DMS53 treated with DMSO at 0.1 percent for 48 hours (cell line): Measurements from ENCODE around the gene YTHDF1.

Experiments used
- DNase-seq: peaks from one replicate; lab custom pipeline; 2025; ENCODE audit not compliant: unreplicated experiment; lab: John Stamatoyannopoulos, UW

Gene YTHDF1

DNA sequence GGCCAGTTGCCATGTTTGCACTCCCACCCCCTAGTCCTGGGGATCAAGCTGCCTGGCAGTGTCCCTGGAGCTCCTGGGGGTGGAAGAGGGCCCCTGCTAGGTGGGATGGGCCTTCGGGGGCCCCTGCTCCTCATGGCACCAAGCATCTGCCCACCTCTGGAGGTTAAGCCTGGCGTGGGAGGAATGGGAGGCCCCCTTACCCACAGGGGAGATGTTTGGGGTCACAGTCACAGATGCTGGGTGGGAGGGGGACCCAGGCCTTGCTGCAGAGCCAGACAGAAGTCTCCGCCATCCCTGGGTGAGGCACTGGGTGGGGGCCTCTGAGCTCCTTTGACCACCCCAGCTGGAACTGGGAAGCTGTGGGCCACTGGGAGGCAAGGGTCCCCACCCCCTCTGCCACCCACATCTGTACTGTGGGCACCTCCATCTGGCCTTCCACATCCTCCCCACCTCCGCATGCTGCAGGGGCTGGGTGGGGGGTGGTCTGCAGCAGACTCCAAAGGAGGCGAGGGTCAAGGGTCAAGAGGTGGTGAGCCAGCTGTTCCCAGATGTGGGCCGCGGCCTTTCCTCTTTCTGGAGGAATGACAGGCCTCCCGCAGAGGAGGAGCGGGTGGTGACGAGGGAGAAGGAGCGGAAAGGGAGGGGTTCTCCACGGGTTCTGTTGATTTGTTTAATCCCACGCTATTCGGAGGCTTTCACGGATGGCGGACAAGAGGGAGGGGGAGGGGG, 41.5 kb downstream of the YTHDF1 start:
- no peak for DNase-seq

DNA sequence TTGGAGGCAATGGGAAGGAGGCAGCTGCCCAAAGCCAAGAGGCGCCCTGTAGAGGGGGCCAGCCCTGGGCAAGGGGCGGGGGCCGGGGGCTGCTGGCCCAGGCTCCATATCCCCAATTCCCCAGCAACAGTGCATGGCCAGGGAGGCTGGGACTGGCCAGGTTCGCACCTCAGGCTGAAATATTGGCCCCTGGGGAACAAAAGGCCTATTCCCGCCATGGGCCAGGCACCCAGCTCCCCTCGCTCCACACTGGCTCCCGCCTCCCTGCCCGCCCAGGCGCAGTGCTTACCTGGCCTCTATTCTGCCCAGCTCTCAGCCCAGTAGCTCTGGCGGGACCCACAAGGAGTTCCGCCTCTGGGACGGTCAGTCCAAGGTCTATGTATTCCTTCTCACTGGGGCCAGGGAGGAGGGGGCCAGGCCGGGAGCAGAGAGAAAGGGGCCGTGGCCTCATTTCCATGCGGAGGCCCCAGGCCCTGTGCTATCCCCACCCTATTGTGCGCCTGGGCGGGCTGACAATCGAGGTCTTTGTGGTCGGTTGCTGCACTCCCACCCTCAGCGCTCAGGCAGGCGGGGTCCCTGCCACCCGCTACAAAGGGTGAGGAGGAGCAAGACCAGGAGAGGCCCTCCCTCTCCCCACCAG, 42.3 kb downstream of the YTHDF1 start:
- DNase-seq = no peak

DNA sequence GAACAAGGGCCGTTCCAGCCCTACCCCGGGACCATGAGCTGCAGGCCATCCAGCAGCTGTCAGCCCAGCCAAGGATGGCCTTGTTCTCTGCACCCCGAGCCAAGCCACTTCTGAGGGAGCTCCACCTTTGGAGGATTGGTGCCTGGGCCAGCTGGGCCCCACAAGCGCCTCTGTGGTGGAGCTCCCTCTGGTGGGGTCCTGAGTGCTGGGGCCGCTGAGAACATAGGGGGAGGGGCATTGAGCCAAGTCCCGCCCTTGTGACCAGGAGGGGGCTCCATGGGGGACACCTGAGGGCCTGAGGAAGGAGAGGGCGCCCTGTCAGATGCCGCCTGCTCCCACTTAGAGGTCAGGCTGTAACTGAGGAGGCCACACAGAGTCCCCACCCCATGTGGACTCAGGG, 43.2 kb downstream of the YTHDF1 start:
- no peak for DNase-seq

DNA sequence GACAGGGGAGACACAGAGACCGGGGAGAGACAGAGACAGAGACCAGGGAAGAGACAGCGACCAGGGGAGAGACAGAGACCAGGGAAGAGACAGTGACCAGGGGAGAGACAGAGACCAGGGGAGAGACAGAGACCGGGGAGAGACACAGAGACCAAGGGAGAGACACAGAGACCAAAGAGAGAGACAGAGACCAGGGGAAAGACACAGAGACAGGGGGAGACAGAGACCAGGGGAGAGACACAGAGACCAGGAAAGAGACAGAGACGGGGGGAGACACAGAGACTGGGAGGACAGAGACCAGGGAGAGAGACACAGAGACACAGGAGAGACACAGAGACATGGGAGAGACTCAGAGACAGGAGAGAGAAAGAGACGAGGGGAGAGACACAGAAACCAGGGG, 43.9 kb downstream of the YTHDF1 start:
- no peak for DNase-seq

DNA sequence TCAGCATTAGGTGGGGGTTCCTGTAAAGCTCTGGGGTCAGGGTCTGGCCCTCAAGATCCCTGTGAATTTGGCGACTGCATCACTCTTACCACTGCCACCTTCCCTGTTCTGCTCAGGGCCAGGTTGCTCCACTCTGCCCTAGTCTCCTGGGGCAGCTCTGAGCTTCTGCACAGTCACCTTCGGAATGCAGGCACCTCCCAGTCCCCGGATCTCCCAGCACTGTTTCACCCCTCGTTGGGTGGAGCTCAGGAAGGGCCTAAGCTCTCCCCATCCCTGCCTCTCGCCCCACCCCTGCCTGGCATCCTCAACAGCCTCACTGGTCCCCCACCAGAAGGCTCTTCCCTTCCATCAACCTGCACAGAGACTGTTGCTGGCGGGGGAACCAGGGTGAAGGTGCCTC, 46.2 kb downstream of the YTHDF1 start:
- no peak for DNase-seq

DNA sequence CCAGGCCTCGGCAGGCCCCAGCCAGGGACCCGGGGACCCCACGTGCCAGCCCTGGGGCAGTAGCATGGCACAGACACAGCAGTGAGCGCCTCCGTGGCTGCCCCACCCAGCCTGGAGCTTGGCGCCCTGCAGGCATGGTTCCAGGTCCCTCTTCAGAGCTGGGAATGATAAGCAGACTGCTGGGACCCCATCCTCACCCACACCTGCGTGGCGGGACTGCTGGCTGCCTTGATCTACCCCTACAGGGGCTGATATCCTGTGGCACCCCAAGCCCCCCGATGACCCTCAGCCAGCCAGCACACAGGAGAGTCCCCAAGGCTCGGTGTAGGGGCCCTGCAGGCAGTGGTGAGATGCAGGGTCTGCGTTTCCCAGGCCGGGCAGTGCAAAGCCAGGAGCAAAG, 47.1 kb downstream of the YTHDF1 start:
- no peak for DNase-seq

DNA sequence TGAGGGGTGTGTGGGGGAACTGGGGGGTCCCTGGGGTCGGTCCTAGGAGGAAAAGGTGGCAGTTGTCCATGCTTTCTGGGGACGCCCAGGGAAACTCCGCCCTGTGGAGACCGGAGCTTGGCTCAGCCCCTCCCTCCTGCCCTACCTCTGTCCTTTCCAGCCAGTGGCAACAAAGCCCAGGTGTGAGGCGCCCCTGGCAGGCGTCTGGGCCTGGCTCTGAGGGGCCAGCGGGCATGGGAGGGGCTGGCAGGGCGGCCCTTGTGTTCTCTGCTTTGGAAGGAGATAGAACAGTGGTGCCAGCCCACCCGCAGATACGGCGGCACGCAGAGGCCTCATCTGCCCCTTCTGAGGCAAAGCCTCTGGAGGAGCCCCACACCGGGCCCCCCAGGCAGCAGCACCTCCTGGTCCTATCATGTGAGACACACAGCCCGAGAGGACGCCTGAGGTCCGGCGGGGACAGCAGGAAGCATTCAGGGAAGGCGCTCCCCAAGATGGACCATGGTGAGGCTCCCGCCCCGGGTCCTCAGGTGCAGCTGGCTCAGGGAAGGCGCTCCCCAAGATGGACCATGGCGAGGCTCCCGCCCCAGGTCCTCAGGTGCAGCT, 47.9 kb downstream of the YTHDF1 start:
- no peak for DNase-seq

DNA sequence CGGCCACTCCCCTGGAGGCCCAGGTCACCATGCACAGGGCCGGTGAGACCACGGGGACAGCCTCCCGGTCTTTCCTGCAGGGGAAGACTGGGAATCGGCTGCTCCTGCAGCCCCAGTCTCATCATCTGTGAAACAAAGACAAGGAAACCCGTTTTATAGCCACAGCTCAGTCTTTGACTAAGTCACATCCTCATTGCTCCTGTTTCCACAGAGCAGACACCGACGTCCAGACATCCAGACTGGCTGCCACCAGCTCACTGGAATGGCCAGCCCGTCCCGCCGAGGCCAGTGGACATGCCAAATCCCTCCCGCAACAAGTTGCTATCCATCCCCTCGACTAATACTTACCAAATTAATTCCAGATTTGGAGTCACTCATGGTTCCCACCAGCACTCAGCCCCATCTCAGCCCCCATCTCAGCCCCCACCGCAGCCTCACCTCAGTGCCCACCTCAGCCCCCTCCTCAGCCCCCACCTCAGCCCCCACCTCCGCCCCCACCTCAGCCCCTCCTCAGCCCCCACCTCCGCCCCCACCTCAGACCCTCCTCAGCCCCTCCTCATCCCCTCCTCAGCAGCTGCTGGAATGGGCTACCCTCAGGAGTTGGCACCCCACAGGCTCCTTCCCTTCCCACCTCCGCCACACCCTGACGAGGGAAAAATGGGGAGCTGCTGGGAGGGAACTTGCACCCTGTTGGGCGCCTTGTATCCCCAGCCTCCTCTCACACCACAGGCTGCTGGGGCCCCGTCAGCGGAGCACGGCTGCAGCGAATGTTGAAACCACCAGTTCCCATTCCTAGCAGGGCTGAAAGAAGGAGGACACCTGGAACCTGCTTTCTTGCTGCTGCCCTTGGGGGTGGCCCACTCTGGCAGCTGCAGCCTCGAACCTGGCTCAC, 48.7 kb downstream of the YTHDF1 start:
- DNase-seq = no peak

DNA sequence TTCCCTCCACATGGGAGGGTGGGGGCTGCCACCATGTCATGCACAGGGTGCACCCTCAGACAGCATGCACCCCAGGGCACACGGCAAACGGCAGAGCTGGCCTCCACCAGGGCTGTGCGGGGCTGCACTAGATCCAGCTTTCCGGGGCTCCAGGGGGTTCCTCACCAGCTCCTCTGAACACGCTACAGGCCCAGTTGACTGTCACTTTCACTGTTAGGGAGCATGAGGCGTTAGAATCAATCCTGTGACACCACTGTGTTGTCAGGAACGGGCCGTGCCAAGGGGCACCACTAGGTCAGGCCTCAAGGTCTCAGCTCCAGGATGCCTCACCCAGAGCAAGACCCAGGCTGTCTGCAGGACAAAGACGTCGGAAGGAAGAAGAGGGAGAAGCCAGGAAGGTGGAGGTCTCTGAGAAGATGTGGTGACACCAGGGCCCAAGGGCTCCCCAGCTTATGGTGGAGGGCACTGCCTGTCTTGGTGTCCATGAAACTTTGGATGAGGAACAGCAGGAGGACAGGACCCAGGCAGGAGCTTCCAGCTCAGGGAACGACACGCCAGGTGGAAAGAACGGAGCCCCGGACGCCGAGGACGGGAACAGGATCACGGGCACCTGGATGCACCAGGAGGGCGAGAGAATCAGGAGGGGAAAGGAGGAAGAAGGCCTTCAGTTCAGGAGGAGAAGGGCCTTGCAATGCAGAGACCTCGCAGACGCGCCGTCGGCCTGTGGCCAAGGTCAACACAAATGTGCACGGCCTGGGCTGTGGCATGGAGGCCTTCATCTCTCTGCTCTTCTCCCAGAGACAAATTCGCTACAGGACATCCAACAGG, 49.5 kb downstream of the YTHDF1 start:
- DNase-seq = no peak

DNA sequence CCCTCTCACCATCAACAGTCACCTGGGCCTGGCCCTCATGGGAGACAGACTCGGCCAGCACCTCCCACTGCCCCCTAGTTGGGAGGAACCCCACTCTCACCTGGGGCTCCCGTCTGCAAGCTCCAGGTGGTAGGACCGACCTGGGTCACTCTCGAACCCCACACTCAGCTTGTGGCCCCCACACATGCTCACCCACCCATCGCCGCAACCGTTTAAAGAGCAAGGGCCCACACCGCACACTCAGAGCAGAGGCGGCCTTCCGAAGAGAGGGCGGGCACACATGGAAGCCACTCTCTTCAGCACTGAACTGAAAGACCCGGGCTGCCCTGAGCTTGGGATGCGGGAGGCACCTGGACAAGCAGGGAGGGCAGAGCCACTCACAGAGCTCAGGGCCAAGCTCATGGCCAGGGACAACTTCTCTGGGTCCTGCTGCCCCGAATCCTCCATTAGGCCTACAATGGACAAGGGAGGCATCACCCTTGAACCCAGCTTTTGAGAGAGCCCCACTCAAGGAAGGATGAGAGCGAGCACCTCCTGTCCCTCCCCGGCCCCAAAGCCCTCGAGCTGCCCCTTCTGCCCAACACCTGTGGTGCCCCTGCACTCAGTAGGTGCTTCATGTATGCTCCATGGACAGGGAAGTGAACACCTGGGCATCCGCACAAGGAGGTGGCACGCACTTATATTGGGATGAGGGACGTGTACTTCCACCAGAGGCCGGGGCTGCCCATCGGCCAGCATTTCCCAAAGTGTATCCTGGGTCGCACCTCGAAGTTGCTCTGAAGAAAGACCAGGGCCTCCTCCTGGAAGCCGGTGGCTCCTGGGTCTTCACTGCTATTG, 50.4 kb downstream of the YTHDF1 start:
- no peak for DNase-seq

DNA sequence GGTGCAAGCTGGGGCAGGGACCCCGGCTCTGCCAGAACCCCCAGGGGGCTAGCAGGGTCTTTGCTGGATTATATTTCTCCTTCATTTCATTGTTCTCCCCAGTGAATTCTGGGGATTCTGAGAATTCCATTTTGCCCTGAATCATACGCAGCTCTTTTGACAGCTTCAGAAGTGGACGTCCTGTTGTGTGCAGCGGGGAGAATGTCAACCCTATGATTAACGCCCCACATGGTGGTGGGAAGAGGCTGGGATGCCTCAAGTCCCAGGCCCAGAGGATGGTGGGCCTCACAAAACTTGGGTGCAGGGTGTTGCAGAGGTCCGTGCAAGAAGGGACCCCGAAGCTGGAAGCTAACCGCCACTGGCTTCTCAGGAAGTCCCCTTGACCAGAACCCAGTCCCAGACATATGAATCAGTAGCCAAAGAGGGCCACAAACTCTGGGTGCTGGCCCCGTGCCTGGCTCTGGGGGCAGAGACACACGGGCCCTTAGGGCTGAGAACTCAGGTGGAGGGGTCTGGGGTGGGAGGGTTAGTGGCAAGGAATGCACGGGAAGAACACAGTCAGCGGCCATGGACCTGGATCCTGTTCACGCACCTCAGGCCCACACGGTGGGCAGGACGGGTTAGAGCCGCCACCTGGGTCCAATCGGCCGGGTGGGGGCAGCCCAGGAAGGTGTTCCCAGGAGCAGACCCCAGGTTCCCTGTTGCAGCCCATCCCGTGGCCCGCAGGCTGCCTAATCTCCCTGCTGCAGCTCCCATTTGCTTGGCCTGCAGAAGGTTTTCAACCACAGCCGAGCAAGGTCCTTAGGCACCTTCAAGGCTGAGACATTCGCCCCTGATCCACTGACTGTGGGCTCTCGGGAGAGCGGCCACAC, 51.2 kb downstream of the YTHDF1 start:
- DNase-seq = no peak

DNA sequence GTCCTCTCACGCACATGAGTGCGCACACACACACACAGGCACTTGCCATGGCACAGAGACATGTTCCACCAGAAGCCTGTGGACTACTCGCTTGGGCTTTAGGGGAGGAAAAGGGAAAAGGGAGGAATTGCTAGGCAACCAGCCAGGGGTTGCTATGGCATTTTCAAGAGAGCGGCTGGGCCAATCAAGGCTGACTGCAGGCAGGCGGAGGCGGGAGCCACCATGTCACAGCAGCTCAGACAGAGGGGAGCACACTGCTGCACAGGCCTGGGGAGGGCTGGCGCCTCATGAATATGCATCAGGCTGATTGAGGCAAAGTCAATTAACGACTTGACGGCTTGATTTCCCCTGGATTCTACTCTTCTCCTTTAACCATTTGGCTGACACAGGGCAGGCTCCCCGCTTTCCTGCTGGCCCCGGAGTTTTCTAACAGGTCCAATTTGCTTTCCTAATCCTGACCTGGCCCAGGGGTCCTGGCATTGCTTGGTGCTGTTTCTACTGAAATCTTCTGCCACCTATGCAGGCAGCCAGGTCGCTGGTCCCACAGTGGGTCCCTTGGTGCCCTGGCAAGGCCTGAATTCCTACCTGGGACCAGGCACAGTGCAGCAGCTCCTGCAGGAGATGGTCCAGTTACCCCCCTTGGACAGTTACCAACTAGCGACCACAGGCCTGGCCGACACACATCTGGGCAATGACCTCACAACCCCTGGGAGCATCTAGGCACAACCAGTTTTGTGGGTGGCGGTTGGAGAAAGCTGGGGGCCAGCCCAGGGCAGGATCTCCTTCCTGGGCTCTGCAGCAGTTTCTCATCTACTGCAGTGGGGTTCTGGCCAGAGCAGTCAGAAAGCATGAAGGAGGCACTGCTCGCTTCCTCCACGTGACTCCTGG, 52.1 kb downstream of the YTHDF1 start:
- DNase-seq = no peak

DNA sequence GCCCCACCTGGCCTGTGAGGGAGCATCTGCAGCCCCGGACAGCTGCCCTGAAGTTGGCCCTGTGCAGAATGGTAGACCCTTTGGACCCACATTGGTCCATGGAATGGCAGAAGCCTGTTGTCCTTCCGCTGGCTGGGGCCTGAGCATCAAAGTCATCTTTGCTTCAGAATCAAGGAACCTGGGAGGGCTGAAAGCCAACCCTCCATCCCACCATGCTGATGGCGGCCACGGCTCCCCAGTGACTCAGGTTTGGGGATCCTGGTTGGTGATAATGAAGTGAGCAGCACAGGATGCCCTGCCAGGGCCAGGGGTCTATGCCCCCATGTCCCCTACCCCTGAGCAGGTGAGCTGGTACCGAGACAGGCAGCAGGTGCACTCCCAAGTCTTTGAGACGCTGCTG, 52.8 kb downstream of the YTHDF1 start:
- no peak for DNase-seq

DNA sequence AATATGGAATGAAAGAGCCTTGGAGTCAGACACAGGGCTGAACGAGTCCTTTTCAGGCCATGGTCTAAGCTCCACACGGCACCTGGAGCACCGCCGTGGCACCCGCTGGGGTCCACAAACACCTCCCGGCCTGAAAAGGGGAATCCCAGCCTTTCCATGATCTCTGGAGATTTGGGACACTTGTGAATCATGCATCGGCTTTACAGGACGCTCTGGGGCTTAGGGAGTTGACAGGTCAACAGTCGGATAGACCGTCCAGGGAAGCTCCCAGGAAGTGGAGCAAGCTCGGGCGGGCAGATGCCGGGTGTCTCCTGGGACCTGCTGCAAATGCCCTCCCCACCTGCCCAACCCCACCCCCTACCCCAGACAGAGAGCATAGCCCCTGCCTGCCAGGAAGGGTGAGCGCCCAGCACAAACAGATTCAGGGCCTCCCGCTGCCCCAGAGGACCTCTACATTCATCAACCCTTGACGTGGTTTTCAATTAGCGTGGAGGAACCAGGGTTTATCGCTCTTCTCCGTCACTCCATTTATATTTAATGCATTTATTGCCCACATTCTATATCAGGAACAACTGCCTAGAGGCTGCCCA, 53.6 kb downstream of the YTHDF1 start:
- DNase-seq = no peak

DNA sequence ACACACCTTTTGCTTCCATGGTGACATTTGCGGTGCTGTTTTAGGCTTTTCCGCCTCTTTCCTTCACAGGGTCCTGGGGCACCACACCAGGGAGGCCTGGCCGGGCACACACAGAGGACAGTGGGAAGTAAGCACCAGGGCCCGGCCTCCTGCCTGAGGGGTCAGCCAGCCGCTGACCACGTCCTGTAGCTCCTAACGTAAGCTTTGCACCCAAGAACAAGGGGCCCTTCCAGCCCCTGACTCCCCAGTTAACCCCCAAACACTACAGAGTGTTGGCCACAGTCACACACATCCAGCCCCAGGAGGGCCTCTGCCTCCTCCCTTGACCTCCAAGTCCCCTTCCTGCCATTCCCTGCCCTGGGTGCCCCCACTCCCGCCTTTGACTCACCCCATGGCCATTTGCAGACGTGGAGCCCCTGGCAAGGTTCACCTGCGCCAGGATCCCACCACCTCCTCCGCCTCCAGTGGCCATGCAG, 54.7 kb downstream of the YTHDF1 start:
- DNase-seq = no peak

DNA sequence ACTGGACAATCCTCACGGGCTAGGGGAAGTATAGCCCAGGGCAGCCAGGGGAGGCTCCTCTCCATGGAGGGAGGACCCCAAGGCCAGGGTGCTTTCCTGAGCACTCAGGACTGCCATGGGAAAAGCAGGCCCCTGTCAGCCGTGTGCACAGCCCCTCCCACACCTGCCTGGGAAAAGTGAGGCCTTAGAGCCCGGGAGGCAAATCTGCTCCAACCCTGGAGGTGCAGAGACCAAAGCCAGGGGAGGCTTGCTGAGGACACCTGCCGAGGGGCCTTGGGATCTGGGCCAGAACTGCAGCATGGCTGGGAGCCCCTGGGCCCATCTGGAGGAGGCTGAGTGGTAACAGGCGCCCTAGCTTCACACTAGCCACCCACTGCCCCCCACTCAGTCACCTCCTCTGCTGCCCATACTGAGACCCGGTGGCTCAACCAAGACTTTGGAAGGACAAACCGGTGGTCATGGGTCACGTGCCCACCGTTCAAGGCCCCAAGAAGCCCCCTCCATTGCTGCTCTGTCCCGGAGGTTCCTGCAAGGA, 55.2 kb downstream of the YTHDF1 start:
- no peak for DNase-seq
